ENCODE results near the gene MMP21.

- TF ChIP-seq CTCF (conservative IDR thresholded peaks at IDR 0.05 in 1 of 2, IDR thresholded peaks at IDR 0.05 in 1 of 2; ENCODE audit: low read depth in 1 of 2, low read length in 2 of 2), result no peak
- no peak for TF ChIP-seq EZH2 (IDR thresholded peaks at IDR 0.05; ENCODE audit: low read length, missing control alignments)
These were observed 2.8 kb downstream of the MMP21 start for GRCh38 chr10:125772864-125773180.
